SK-N-SH (cell line): ENCODE results near the gene PCNX3. TPM values are rescaled to one million over a fixed set of nuclear protein-coding genes. Genes with fewer than 3 reads are reported as not detected.

Experiments used
- CTCF ChIA-PET: fragments of 300-600, 350-600 bp; formaldehyde crosslinking; extraction: SDS; loops from one replicate; lab custom pipeline; 2021; lab: Yijun Ruan, JAX
- POLR2A ChIA-PET: fragments of 350-600 bp; sonication (Branson Sonifier 250); formaldehyde crosslinking; extraction: SDS; loops from one replicate; lab custom pipeline; 2020; ENCODE audit warnings: antibody characterized with exemption, inconsistent platforms; lab: Yijun Ruan, JAX
- DNase-seq: peaks from one replicate; pipeline ENCODE4 v3.0.0; 2012
- H2AFZ ChIP-seq: fragments of 200-600 bp; sonication (generic); 2 replicates; pipeline ENCODE4 v1.8.1; 2016; ENCODE audit warnings: antibody characterized with exemption, mild to moderate bottlenecking, low read depth
- H3F3A ChIP-seq: fragments of 200-600 bp; sonication (generic); replicated peaks from 2 replicates; pipeline ENCODE3; 2016; ENCODE audit warnings: antibody characterized with exemption, mild to moderate bottlenecking; ENCODE audit not compliant: insufficient read depth
- H3K27ac ChIP-seq, 2 experiments: fragments of 200-500 bp in 1 of 2; fragments of 200-600 bp in 1 of 2; sonication (Bioruptor generic) in 1 of 2; sonication (generic), shearing (Covaris generic) in 1 of 2; 2 replicates each; pipeline versions ENCODE4 v1.5.1 to v1.6.1; 2014 to 2016; ENCODE audit warnings: low read depth in 2 of 2, inconsistent platforms in 1 of 2, low read length in 1 of 2, mild to moderate bottlenecking in 1 of 2, mixed read lengths in 1 of 2
- H3K27me3 ChIP-seq: fragments of 200-600 bp; sonication (generic), shearing (Covaris generic); 2 replicates; pipeline ENCODE4 v1.6.1; 2016; ENCODE audit warnings: mixed run types; ENCODE audit not compliant: insufficient read depth
- H3K36me3 ChIP-seq, 2 experiments: fragments of 200-500 bp in 1 of 2; fragments of 200-600 bp in 1 of 2; sonication (Bioruptor generic) in 1 of 2; sonication (generic) in 1 of 2; replicated peaks in 1 of 2; 2 replicates each; pipeline versions ENCODE3 to v1.5.1; 2014 to 2016; ENCODE audit warnings: low read length in 1 of 2, mild to moderate bottlenecking in 1 of 2; ENCODE audit not compliant: insufficient read depth in 2 of 2, control insufficient read depth in 1 of 2
- H3K4me1 ChIP-seq, 2 experiments: fragments of 200-500 bp in 1 of 2; fragments of 200-600 bp in 1 of 2; sonication (Bioruptor generic) in 1 of 2; sonication (generic), shearing (Covaris generic) in 1 of 2; 2 replicates each; pipeline versions ENCODE4 v1.5.1 to v1.6.1; 2014 to 2016; ENCODE audit warnings: low read depth in 1 of 2, low read length in 1 of 2, mixed run types in 1 of 2; ENCODE audit not compliant: insufficient read depth in 2 of 2, control insufficient read depth in 1 of 2
- H3K4me2 ChIP-seq: fragments of 200-600 bp; sonication (generic), shearing (Covaris generic); 2 replicates; pipeline ENCODE4 v1.6.1; 2017; ENCODE audit warnings: mixed run types
- H3K4me3 ChIP-seq, 2 experiments: fragments of 200-500 bp in 1 of 2; fragments of 200-600 bp in 1 of 2; sonication (Bioruptor generic) in 1 of 2; sonication (generic), shearing (Covaris generic) in 1 of 2; 2 replicates each; pipeline versions ENCODE4 v1.5.1 to v1.8.1; 2014 to 2016; ENCODE audit warnings: low read depth in 2 of 2, inconsistent platforms in 1 of 2, low read length in 1 of 2, mild to moderate bottlenecking in 1 of 2, mixed read lengths in 1 of 2, moderate library complexity in 1 of 2
- H3K79me2 ChIP-seq: fragments of 200-600 bp; sonication (generic); 2 replicates; pipeline ENCODE4 v1.8.1; 2017; ENCODE audit warnings: mild to moderate bottlenecking; ENCODE audit not compliant: insufficient read depth
- H3K9ac ChIP-seq: fragments of 200-600 bp; sonication (generic); 2 replicates; pipeline ENCODE4 v1.6.1; 2017; ENCODE audit warnings: mixed run types
- H3K9me2 ChIP-seq: fragments of 200-600 bp; sonication (generic); 2 replicates; pipeline ENCODE4 v1.6.1; 2017; ENCODE audit warnings: mixed run types
- H3K9me3 ChIP-seq: fragments of 200-600 bp; sonication (generic); 2 replicates; pipeline ENCODE4 v1.6.1; 2017; ENCODE audit warnings: mixed run types, mild to moderate bottlenecking, moderate library complexity
- H4K20me1 ChIP-seq: fragments of 200-600 bp; sonication (generic); 2 replicates; pipeline ENCODE4 v1.6.1; 2017; ENCODE audit warnings: mild to moderate bottlenecking, mixed run types; ENCODE audit not compliant: insufficient read depth
- CHD2 ChIP-seq: fragments of 150-350 bp; IDR thresholded peaks from 2 replicates; pipeline ENCODE4 v1.6.1; 2018; ENCODE audit warnings: low read length; ENCODE audit not compliant: partially characterized antibody
- ELF1 ChIP-seq: IDR thresholded peaks from 2 replicates; pipeline ENCODE4 v1.4.0; 2012
- FOSL2 ChIP-seq: IDR thresholded peaks from 2 replicates; pipeline ENCODE4 v1.4.0; 2012; ENCODE audit warnings: low read depth, mild to moderate bottlenecking, moderate library complexity, borderline replicate concordance
- FOXJ3 ChIP-seq: sonication (generic); formaldehyde crosslinking; IDR thresholded peaks from 2 replicates; pipeline ENCODE4 v1.5.1; 2020; ENCODE audit warnings: mild to moderate bottlenecking, missing genetic modification reagents
- GABPA ChIP-seq: IDR thresholded peaks from 2 replicates; pipeline ENCODE4 v1.4.0; 2012; ENCODE audit warnings: low read depth, mild to moderate bottlenecking
- JUND ChIP-seq: IDR thresholded peaks from 2 replicates; pipeline ENCODE4 v1.4.0; 2012
- MEF2A ChIP-seq: IDR thresholded peaks from 2 replicates; pipeline ENCODE4 v1.4.0; 2012; ENCODE audit warnings: low read depth, borderline replicate concordance
- NRF1 ChIP-seq: IDR thresholded peaks from 2 replicates; pipeline ENCODE4 v1.6.1; 2012; ENCODE audit warnings: low read depth, mild to moderate bottlenecking, low read length
- PBX3 ChIP-seq: IDR thresholded peaks from 2 replicates; pipeline ENCODE4; 2012
- POLR2AphosphoS5 ChIP-seq: IDR thresholded peaks from 2 replicates; pipeline ENCODE4 v1.6.1; 2012; ENCODE audit warnings: low read depth, low read length
- RCOR1 ChIP-seq: fragments of 150-350 bp; IDR thresholded peaks from 2 replicates; pipeline ENCODE4 v1.6.1; 2017; ENCODE audit warnings: antibody characterized with exemption, low read length
- REST ChIP-seq: IDR thresholded peaks from 2 replicates; pipeline ENCODE4 v1.6.1; 2012; ENCODE audit warnings: mild to moderate bottlenecking, low read depth, low read length, moderate library complexity
- RFX5 ChIP-seq: IDR thresholded peaks from 2 replicates; pipeline ENCODE4 v1.6.1; 2012; ENCODE audit warnings: mild to moderate bottlenecking, improper control_type of control experiment, low read length
- RXRA ChIP-seq: IDR thresholded peaks from 2 replicates; pipeline ENCODE4 v1.4.0; 2012; ENCODE audit warnings: low read depth, mild to moderate bottlenecking, borderline replicate concordance
- SMC3 ChIP-seq: IDR thresholded peaks from 2 replicates; pipeline ENCODE4 v1.6.1; 2012; ENCODE audit warnings: low read depth, low read length, improper control_type of control experiment
- TEAD4 ChIP-seq: IDR thresholded peaks from 2 replicates; pipeline ENCODE4 v1.4.0; 2012; ENCODE audit warnings: mild to moderate bottlenecking, borderline replicate concordance; ENCODE audit not compliant: insufficient read depth
- WGBS: methylation state at CpG from one replicate; pipeline ENCODE4 v1.1.6; 2017; ENCODE audit warnings: low lambda C conversion rate; 5-methylcytosine and 5-hydroxymethylcytosine counted together
- polyA plus RNA-seq, 3 experiments: library from polyadenylated mRNA; depleted of rRNA; stranded (reverse); fragments of >200 nt; gene quantifications; 2 replicates each; pipeline ENCODE4 v1.2.3, GENCODE V29; 2012
- TF ChIP-seq, protein P1 (sequence below): fragments of 150-350 bp; IDR thresholded peaks from 2 replicates; pipeline ENCODE4 v1.6.1; 2016; ENCODE audit warnings: mild to moderate bottlenecking, low read depth, low read length
- TF ChIP-seq, protein P2 (sequence below): fragments of 200-600 bp; sonication (generic); IDR thresholded peaks from 2 replicates; pipeline ENCODE4 v1.6.1; 2017; ENCODE audit warnings: antibody characterized with exemption, mild to moderate bottlenecking, moderate library complexity

Gene PCNX3
- polyA plus RNA-seq, 1 of the 3 experiments (the other 2 are of a cell fraction): 33.7 TPM

DNA sequence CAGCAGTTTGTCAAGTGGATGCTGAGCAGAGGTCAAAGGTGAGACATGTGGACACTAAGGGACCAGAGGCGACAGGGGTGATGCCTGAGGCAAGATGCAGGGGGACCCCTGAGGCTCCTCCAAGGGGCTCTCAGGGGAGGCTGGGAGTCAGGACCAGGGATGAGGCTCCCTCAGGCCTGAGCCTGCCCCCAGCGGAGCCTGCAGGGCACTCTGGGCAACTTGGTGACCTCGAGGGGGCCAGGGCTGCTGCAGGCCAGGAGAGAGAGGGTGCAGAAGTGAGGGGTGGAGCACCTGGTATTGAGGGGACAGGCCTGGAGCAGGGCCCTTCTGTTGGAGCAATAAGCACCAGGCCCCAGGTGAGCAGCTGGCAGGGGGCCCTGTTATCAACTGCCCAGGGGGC, 33.6 kb upstream of the PCNX3 start:
- H3K9me2 ChIP-seq: no peaks in the 10 kb centered on the region
- TF ChIP-seq SMC3: no peak
- no peak for TF ChIP-seq RXRA
- no peak for TF ChIP-seq JUND
- TF ChIP-seq PBX3: no peak
- no peak for TF ChIP-seq RCOR1
- TF ChIP-seq, protein P1, sequence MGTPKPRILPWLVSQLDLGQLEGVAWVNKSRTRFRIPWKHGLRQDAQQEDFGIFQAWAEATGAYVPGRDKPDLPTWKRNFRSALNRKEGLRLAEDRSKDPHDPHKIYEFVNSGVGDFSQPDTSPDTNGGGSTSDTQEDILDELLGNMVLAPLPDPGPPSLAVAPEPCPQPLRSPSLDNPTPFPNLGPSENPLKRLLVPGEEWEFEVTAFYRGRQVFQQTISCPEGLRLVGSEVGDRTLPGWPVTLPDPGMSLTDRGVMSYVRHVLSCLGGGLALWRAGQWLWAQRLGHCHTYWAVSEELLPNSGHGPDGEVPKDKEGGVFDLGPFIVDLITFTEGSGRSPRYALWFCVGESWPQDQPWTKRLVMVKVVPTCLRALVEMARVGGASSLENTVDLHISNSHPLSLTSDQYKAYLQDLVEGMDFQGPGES: no peak
- TF ChIP-seq FOSL2: no peak
- TF ChIP-seq, all 33 proteins: peak for 0
- Histone ChIP-seq H3K79me2 (peaks cover 18% of the 10 kb centered on the region; the same call in 1 of the 2 replicates), H3F3A (peaks cover 23% of the 10 kb centered on the region), H3K27ac (no peak overlapping the region; a peak in 1 of 4 replicates), H3K4me3 (no peak overlapping the region), H4K20me1 (peaks cover 14% of the 10 kb centered on the region; the same call in 1 of the 2 replicates), H3K4me1 (peaks cover 12 to 19% of the 10 kb centered on the region in 2 experiments; a peak in 2 of 4 replicates), H3K9ac (no peak overlapping the region), H3K27me3 (no peaks in the 10 kb centered on the region), H3K36me3 (peaks cover 11 to 40% of the 10 kb centered on the region in 2 experiments), H3K4me2 (no peak overlapping the region), H2AFZ (no peak overlapping the region), H3K9me3 (no peaks in the 10 kb centered on the region)
- POLR2A ChIA-PET: interaction anchor here (0.9 kb wide), 1 partner anchor 9 kb away, joined by 4 read pairs; the partner anchor contains the start of gene FAM89B
- CTCF ChIA-PET: interaction anchor here (1.0 to 13.3 kb wide), 3 partner anchors 9 to 12 kb away, joined by 3 to 216 read pairs (median 18); partner anchors contain the start of genes FAM89B, KCNK7 and ZNRD2
- WGBS: 80% methylated on average over 1 of the region's 3 CpGs
- DNase-seq: no peak

GRCh38 chr11:65583589-65583988, 32.0 kb upstream of the PCNX3 start:
- 89% methylated on average over 8 of the region's 10 CpGs for WGBS
- Histone ChIP-seq H3K79me2 (peaks cover 3% of the 10 kb centered on the region; the same call in 1 of the 2 replicates), H3K9me3 (no peaks in the 10 kb centered on the region), H4K20me1 (peaks cover 6% of the 10 kb centered on the region; the same call in 1 of the 2 replicates), H3K9me2 (no peaks in the 10 kb centered on the region), H2AFZ (no peak overlapping the region), H3K36me3 (peaks cover 11 to 45% of the 10 kb centered on the region in 2 experiments), H3K4me3 (no peak overlapping the region), H3K4me2 (no peak overlapping the region), H3F3A (peaks cover 11% of the 10 kb centered on the region), H3K4me1 (peaks cover 0 to 7% of the 10 kb centered on the region in 2 experiments; a peak in 1 of 4 replicates), H3K9ac (no peak overlapping the region), H3K27me3 (no peaks in the 10 kb centered on the region), H3K27ac (no peak overlapping the region)
- POLR2A ChIA-PET: interaction anchor here (0.6 to 0.7 kb wide), 2 partner anchors 12 to 74 kb away, joined by 3 read pairs; no protein-coding TSS in a partner anchor
- CTCF ChIA-PET: interaction anchor here (3.6 to 13.3 kb wide), 3 partner anchors 8 to 43 kb away, joined by 18 to 216 read pairs (median 22); partner anchors contain the start of genes FAM89B and KCNK7
- DNase-seq: no peak
- TF ChIP-seq FOXJ3 (CRISPR knock-in tag): no peak
- no peak for TF ChIP-seq RFX5
- no peak for TF ChIP-seq PBX3
- TF ChIP-seq ELF1: no peak
- no peak for TF ChIP-seq TEAD4
- no peak for TF ChIP-seq GABPA
- no peak for TF ChIP-seq RXRA
- TF ChIP-seq, protein P2, sequence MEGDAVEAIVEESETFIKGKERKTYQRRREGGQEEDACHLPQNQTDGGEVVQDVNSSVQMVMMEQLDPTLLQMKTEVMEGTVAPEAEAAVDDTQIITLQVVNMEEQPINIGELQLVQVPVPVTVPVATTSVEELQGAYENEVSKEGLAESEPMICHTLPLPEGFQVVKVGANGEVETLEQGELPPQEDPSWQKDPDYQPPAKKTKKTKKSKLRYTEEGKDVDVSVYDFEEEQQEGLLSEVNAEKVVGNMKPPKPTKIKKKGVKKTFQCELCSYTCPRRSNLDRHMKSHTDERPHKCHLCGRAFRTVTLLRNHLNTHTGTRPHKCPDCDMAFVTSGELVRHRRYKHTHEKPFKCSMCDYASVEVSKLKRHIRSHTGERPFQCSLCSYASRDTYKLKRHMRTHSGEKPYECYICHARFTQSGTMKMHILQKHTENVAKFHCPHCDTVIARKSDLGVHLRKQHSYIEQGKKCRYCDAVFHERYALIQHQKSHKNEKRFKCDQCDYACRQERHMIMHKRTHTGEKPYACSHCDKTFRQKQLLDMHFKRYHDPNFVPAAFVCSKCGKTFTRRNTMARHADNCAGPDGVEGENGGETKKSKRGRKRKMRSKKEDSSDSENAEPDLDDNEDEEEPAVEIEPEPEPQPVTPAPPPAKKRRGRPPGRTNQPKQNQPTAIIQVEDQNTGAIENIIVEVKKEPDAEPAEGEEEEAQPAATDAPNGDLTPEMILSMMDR: no peak
- no peak for TF ChIP-seq NRF1
- no peak for TF ChIP-seq MEF2A
- TF ChIP-seq JUND: no peak
- TF ChIP-seq REST: no peak
- TF ChIP-seq POLR2AphosphoS5: no peak
- TF ChIP-seq FOSL2: no peak
- TF ChIP-seq CHD2: no peak
